Measurements from ENCODE around the gene SULT2B1. TPM values are rescaled to one million over a fixed set of nuclear protein-coding genes. Genes with fewer than 3 reads are reported as not detected.
A peak's percentile ranks its signal among the peaks of the same experiment; 100 is the strongest.

Gene SULT2B1
- total RNA-seq, 4 donors from 2014 or later, result not detected

GRCh38 chr19:48613024-48613851, 61.3 kb downstream of the SULT2B1 start:
- no peaks in the 10 kb centered on the region for H3K9me3 ChIP-seq
- DNase-seq (ENCODE audit: low spot score in 2 of 2), result no peak
- peaks cover 0 to 40% (median 17%) of the 10 kb centered on the region in 4 donors for H3K4me1 ChIP-seq
- TF ChIP-seq CTCF (IDR thresholded peaks at IDR 0.05) (no peak), EP300 (IDR thresholded peaks at IDR 0.05) (no peak), POLR2A (IDR thresholded peaks at IDR 0.05) (no peak)
- H3K27ac ChIP-seq, result peak overlapping the region in 1 of 4 donors; percentile 73
- WGBS, 2 donors, result 75 to 87% methylated on average over 19 to 37 of the region's 39 CpGs
- no peak overlapping the region for H3K4me3 ChIP-seq
- H3K27me3 ChIP-seq, result no peaks in the 10 kb centered on the region
- H3K36me3 ChIP-seq, result peaks cover 0 to 33% (median 13%) of the 10 kb centered on the region in 3 donors

- no peaks in the 10 kb centered on the region for H3K9me3 ChIP-seq
- peaks cover 0 to 33% (median 13%) of the 10 kb centered on the region in 3 donors for H3K36me3 ChIP-seq
- peaks cover 0 to 42% (median 18%) of the 10 kb centered on the region in 4 donors for H3K4me1 ChIP-seq
- WGBS, 2 donors, result 74 to 81% methylated on average over 13 of the region's 13 CpGs
- no peak for TF ChIP-seq CTCF (IDR thresholded peaks at IDR 0.05)
- TF ChIP-seq EP300 (IDR thresholded peaks at IDR 0.05), result no peak
- TF ChIP-seq POLR2A (IDR thresholded peaks at IDR 0.05), result no peak
- H3K27ac ChIP-seq, result peak overlapping the region in 2 of 4 donors; percentile 51 to 73
- H3K4me3 ChIP-seq, result peak overlapping the region in 1 of 4 donors; percentile 12
- DNase-seq (ENCODE audit: low spot score in 2 of 2), result no peak
- H3K27me3 ChIP-seq, result no peaks in the 10 kb centered on the region
Measured at GRCh38 chr19:48613852-48614435, 62.0 kb downstream of the SULT2B1 start.

GRCh38 chr19:48614436-48615230, 62.7 kb downstream of the SULT2B1 start, which contains the start of gene FAM83E:
TSS of gene FAM83E (minus strand) at chr19:48615076. CDS start at chr19:48613372, 1,704 bp downstream.
- Histone ChIP-seq H3K4me1 (peaks cover 0 to 45% (median 18%) of the 10 kb centered on the region in 4 donors), H3K27ac (peak within 1 kb of the TSS in 2 of 4 donors; percentile 51 to 73), H3K9me3 (no peaks in the 10 kb centered on the region), H3K4me3 (peak within 1 kb of the TSS in 1 of 4 donors; percentile 12), H3K36me3 (peaks cover 0 to 33% (median 13%) of the 10 kb centered on the region in 3 donors), H3K27me3 (no peaks in the 10 kb centered on the region)
- TF ChIP-seq CTCF (IDR thresholded peaks at IDR 0.05) (no peak), EP300 (IDR thresholded peaks at IDR 0.05) (no peak), POLR2A (IDR thresholded peaks at IDR 0.05) (no peak)
- WGBS, 2 donors, result 43 to 52% methylated on average over 29 to 30 of the region's 31 CpGs
- no peak for DNase-seq (ENCODE audit: low spot score in 2 of 2)

- H3K27me3 ChIP-seq, result no peaks in the 10 kb centered on the region
- peaks cover 0 to 53% (median 24%) of the 10 kb centered on the region in 4 donors for H3K4me1 ChIP-seq
- no peak for DNase-seq (ENCODE audit: low spot score in 2 of 2)
- TF ChIP-seq POLR2A (IDR thresholded peaks at IDR 0.05) (no peak), CTCF (IDR thresholded peaks at IDR 0.05) (no peak), EP300 (IDR thresholded peaks at IDR 0.05) (no peak)
- 43 to 54% methylated on average over 17 to 19 of the region's 19 CpGs for WGBS, 2 donors
- H3K27ac ChIP-seq, result peak overlapping the region in 2 of 4 donors; percentile 51 to 73
- peaks cover 0 to 33% (median 13%) of the 10 kb centered on the region in 3 donors for H3K36me3 ChIP-seq
- no peaks in the 10 kb centered on the region for H3K9me3 ChIP-seq
- H3K4me3 ChIP-seq, result no peak overlapping the region
Measured at GRCh38 chr19:48615231-48616040, 63.5 kb downstream of the SULT2B1 start.
